CD14-positive monocyte (primary cell): ENCODE results near the gene IGFBP7. TPM values are rescaled to one million over a fixed set of nuclear protein-coding genes. Genes with fewer than 3 reads are reported as not detected.
A peak's percentile ranks its signal among the peaks of the same experiment; 100 is the strongest.

ENCODE experiments used
- DNase-seq, 3 donors: peaks; one replicate each; pipeline ENCODE4 v3.0.0-alpha.2; 2011 to 2022
- H2AFZ ChIP-seq: 2 replicates; pipeline ENCODE4 v1.6.0; 2012; ENCODE audit warnings: mild to moderate bottlenecking, low read depth, low read length, inconsistent platforms; ENCODE audit not compliant: insufficient read depth, poor library complexity, severe bottlenecking
- H3K27ac ChIP-seq, 2 donors: 1 replicate in 1 of 2; 2 replicates in 1 of 2; pipeline ENCODE4 v1.5.1; 2012 to 2013; ENCODE audit warnings: low read length in 2 of 2, control low read depth in 1 of 2, inconsistent platforms in 1 of 2, low read depth in 1 of 2, mild to moderate bottlenecking in 1 of 2
- H3K27me3 ChIP-seq, 2 donors: one replicate each; pipeline versions ENCODE4 v1.6.0 to v1.6.1; 2011 to 2013; ENCODE audit warnings: low read length in 2 of 2; ENCODE audit not compliant: control insufficient read depth in 2 of 2, insufficient read depth in 2 of 2
- H3K36me3 ChIP-seq, 2 donors: replicated peaks in 1 of 2; 1 replicate in 1 of 2; 2 replicates in 1 of 2; pipeline versions ENCODE4 v1.5.1 to v1.6.1; 2012 to 2013; ENCODE audit warnings: low read length in 2 of 2, control low read depth in 1 of 2, inconsistent platforms in 1 of 2, mild to moderate bottlenecking in 1 of 2; ENCODE audit not compliant: insufficient read depth in 2 of 2, control insufficient read depth in 1 of 2
- H3K4me1 ChIP-seq, 2 donors: 1 replicate in 1 of 2; 2 replicates in 1 of 2; pipeline versions ENCODE4 v1.5.1 to v1.6.1; 2012 to 2013; ENCODE audit warnings: low read length in 2 of 2, control low read depth in 1 of 2, inconsistent platforms in 1 of 2, mild to moderate bottlenecking in 1 of 2, moderate library complexity in 1 of 2; ENCODE audit not compliant: insufficient read depth in 2 of 2, control insufficient read depth in 1 of 2
- H3K4me2 ChIP-seq: replicated peaks from 2 replicates; pipeline ENCODE3; 2012; ENCODE audit warnings: low read length, moderate library complexity, mild to moderate bottlenecking; ENCODE audit not compliant: poor library complexity, severe bottlenecking; ENCODE audit errors: extremely low read depth
- H3K4me3 ChIP-seq, 3 experiments: fragments of 200-600 bp in 1 of 3; sonication (generic) in 1 of 3; replicated peaks in 1 of 3; 1 replicate in 2 of 3; 2 replicates in 1 of 3; pipeline ENCODE4 v1.5.1; 2011 to 2013; ENCODE audit warnings: low read length in 3 of 3, mild to moderate bottlenecking in 3 of 3, control low read depth in 2 of 3, low read depth in 2 of 3, inconsistent platforms in 1 of 3, moderate library complexity in 1 of 3
- H3K79me2 ChIP-seq: 2 replicates; pipeline ENCODE4 v1.6.0; 2012; ENCODE audit warnings: mild to moderate bottlenecking, control low read depth, inconsistent platforms, low read length, moderate library complexity; ENCODE audit not compliant: insufficient read depth
- H3K9ac ChIP-seq: 2 replicates; pipeline ENCODE4 v1.6.0; 2017; ENCODE audit warnings: low read length, mild to moderate bottlenecking; ENCODE audit not compliant: insufficient read depth, poor library complexity, severe bottlenecking
- H3K9me3 ChIP-seq, 2 donors: replicated peaks in 1 of 2; 1 replicate in 1 of 2; 2 replicates in 1 of 2; pipeline versions ENCODE4 v1.5.1 to v1.6.1; 2012 to 2013; ENCODE audit warnings: low read length in 2 of 2, control low read depth in 1 of 2; ENCODE audit not compliant: control insufficient read depth in 1 of 2, insufficient read depth in 1 of 2
- H4K20me1 ChIP-seq: 2 replicates; pipeline ENCODE4 v1.6.0; 2012; ENCODE audit warnings: mild to moderate bottlenecking, low read length, control low read depth, moderate library complexity; ENCODE audit not compliant: insufficient read depth
- H3K27ac Mint-ChIP-seq, 7 donors: one replicate each; pipeline ENCODE4 v1.8.0; 2020; ENCODE audit warnings: mild to moderate bottlenecking in 7 of 7, mixed read lengths in 7 of 7, moderate library complexity in 6 of 7, inconsistent platforms in 2 of 7
- H3K27me3 Mint-ChIP-seq, 3 donors: one replicate each; pipeline ENCODE4 v1.8.0; 2021 to 2022; ENCODE audit warnings: low read depth in 3 of 3, mild to moderate bottlenecking in 3 of 3, mixed read lengths in 3 of 3, moderate library complexity in 3 of 3, inconsistent platforms in 1 of 3
- H3K36me3 Mint-ChIP-seq, 2 donors: one replicate each; pipeline ENCODE4 v1.8.0; 2020; ENCODE audit warnings: mixed read lengths in 2 of 2, inconsistent platforms in 1 of 2, mild to moderate bottlenecking in 1 of 2
- H3K4me1 Mint-ChIP-seq: one replicate; pipeline ENCODE4 v1.8.0; 2020; ENCODE audit warnings: mild to moderate bottlenecking, mixed read lengths
- H3K4me3 Mint-ChIP-seq, 2 donors: one replicate each; pipeline ENCODE4 v1.8.0; 2020; ENCODE audit warnings: mild to moderate bottlenecking in 2 of 2, mixed read lengths in 2 of 2, moderate library complexity in 1 of 2
- H3K9me3 Mint-ChIP-seq, 7 donors: one replicate each; pipeline ENCODE4 v1.8.0; 2020 to 2022; ENCODE audit warnings: mixed read lengths in 7 of 7, mild to moderate bottlenecking in 6 of 7, moderate library complexity in 6 of 7, inconsistent platforms in 2 of 7
- CTCF ChIP-seq: fragments of 200-600 bp; IDR thresholded peaks from one replicate; pipeline ENCODE4 v1.8.0; 2022; ENCODE audit warnings: antibody characterized with exemption, mild to moderate bottlenecking
- WGBS: methylation state at CpG from one replicate; pipeline ENCODE4 v1.1.5; 2013; ENCODE audit warnings: missing lambda C conversion rate; ENCODE audit not compliant: insufficient coverage; 5-methylcytosine and 5-hydroxymethylcytosine counted together
- intact Hi-C, 2 donors: fragments of 100-400 bp; cut with micrococcal nuclease; formaldehyde crosslinking; loops; one replicate each; pipeline versions ENCODE4 v1.15.0 to v1.15.1; 2023
- polyA plus RNA-seq, 3 donors: library from polyadenylated mRNA; depleted of rRNA in 1 of 3; unstranded in 2 of 3; stranded (reverse) in 1 of 3; fragments of 300-500 nt in 2 of 3; fragments of >200 nt in 1 of 3; fragmentation: Illumina TruSeq in 2 of 3; gene quantifications; 1 replicate in 2 of 3; 2 replicates in 1 of 3; pipeline ENCODE4 v1.2.3, GENCODE V29; 2012 to 2021

The IGFBP7 gene
- polyA plus RNA-seq, 3 donors: 23.1 to 53.1 (median 46.9) TPM

- Mint-ChIP-seq H3K27me3 (peaks cover 0 to 2% (median 0%) of the 10 kb centered on the region in 3 donors), H3K4me3 (no peak overlapping the region), H3K4me1 (no peaks in the 10 kb centered on the region), H3K27ac (no peak overlapping the region), H3K36me3 (no peaks in the 10 kb centered on the region), H3K9me3 (peaks cover 6 to 15% (median 11%) of the 10 kb centered on the region in 7 donors)
- WGBS: no CpG with 5 or more reads among the region's 7 CpGs
- Histone ChIP-seq H3K79me2 (no peaks in the 10 kb centered on the region), H3K36me3 (no peaks in the 10 kb centered on the region), H4K20me1 (no peaks in the 10 kb centered on the region), H3K4me2 (no peak overlapping the region), H3K9me3 (peaks cover 4 to 9% of the 10 kb centered on the region in 2 donors), H3K9ac (no peak overlapping the region), H2AFZ (peak overlapping the region; percentile 6), H3K4me3 (no peak overlapping the region), H3K27me3 (no peaks in the 10 kb centered on the region), H3K4me1 (no peaks in the 10 kb centered on the region), H3K27ac (no peak overlapping the region)
- intact Hi-C loops: no loop called here
- DNase-seq: no peak
- no peak for TF ChIP-seq CTCF
Measured at GRCh38 chr4:57131849-57132742, 21.9 kb upstream of the IGFBP7 start.

GRCh38 chr4:57129477-57129876 lies 19.3 kb upstream of the IGFBP7 start:
- intact Hi-C loops: no loop called here
- DNase-seq: no peak
- no peak for TF ChIP-seq CTCF
- Mint-ChIP-seq H3K4me3 (no peak overlapping the region), H3K36me3 (no peaks in the 10 kb centered on the region), H3K27me3 (peaks cover 0 to 2% (median 0%) of the 10 kb centered on the region in 3 donors), H3K4me1 (no peaks in the 10 kb centered on the region), H3K27ac (no peak overlapping the region), H3K9me3 (peaks cover 12 to 19% (median 16%) of the 10 kb centered on the region in 7 donors)
- Histone ChIP-seq H3K79me2 (no peaks in the 10 kb centered on the region), H3K4me1 (no peaks in the 10 kb centered on the region), H3K36me3 (no peaks in the 10 kb centered on the region), H2AFZ (no peak overlapping the region), H3K9ac (no peak overlapping the region), H3K27me3 (no peaks in the 10 kb centered on the region), H4K20me1 (no peaks in the 10 kb centered on the region), H3K4me3 (no peak overlapping the region), H3K4me2 (no peak overlapping the region), H3K27ac (no peak overlapping the region), H3K9me3 (peaks cover 4 to 9% of the 10 kb centered on the region in 2 donors)
- WGBS: 50% methylated on average over 1 of the region's 1 CpG
